Liver (tissue), 9 donors: ENCODE measurements around the gene TTC29. TPM values are rescaled to one million over a fixed set of nuclear protein-coding genes. Genes with fewer than 3 reads are reported as not detected.

Source experiments
- DNase-seq: peaks from one replicate; pipeline ENCODE4 v3.0.0-alpha.2; 2017; ENCODE audit warnings: low spot score
- H3K27ac ChIP-seq, 2 donors: one replicate each; pipeline ENCODE4 v1.7.0; 2013; ENCODE audit warnings: inconsistent platforms in 2 of 2, low read length in 2 of 2, control low read depth in 1 of 2, low read depth in 1 of 2, mild to moderate bottlenecking in 1 of 2
- H3K27me3 ChIP-seq, 4 donors: one replicate each; pipeline versions ENCODE4 v1.6.1 to v1.7.0; 2013; ENCODE audit warnings: low read length in 3 of 4, inconsistent platforms in 1 of 4, mild to moderate bottlenecking in 1 of 4, moderate library complexity in 1 of 4; ENCODE audit not compliant: control insufficient read depth in 4 of 4, insufficient read depth in 4 of 4
- H3K36me3 ChIP-seq, 4 donors: one replicate each; pipeline versions ENCODE4 v1.6.1 to v1.7.0; 2013; ENCODE audit warnings: low read length in 3 of 4, mild to moderate bottlenecking in 3 of 4, low read depth in 1 of 4, moderate library complexity in 1 of 4; ENCODE audit not compliant: control insufficient read depth in 4 of 4, insufficient read depth in 3 of 4
- H3K4me1 ChIP-seq, 4 donors: one replicate each; pipeline versions ENCODE4 v1.6.1 to v1.7.0; 2013; ENCODE audit warnings: low read length in 3 of 4, mild to moderate bottlenecking in 3 of 4, moderate library complexity in 1 of 4; ENCODE audit not compliant: control insufficient read depth in 4 of 4, insufficient read depth in 4 of 4
- H3K4me3 ChIP-seq, 3 donors: one replicate each; pipeline versions ENCODE4 v1.6.1 to v1.7.0; 2013; ENCODE audit warnings: low read length in 3 of 3, control low read depth in 1 of 3, low read depth in 1 of 3, mild to moderate bottlenecking in 1 of 3
- H3K9ac ChIP-seq, 2 donors: one replicate each; pipeline ENCODE4 v1.7.0; 2013; ENCODE audit warnings: low read length in 2 of 2, mild to moderate bottlenecking in 2 of 2, moderate library complexity in 2 of 2, control low read depth in 1 of 2, low read depth in 1 of 2
- H3K9me3 ChIP-seq, 4 donors: one replicate each; pipeline versions ENCODE4 v1.6.1 to v1.7.0; 2013; ENCODE audit warnings: low read length in 3 of 4; ENCODE audit not compliant: control insufficient read depth in 4 of 4
- FOXA1 ChIP-seq: IDR thresholded peaks from 2 replicates; pipeline ENCODE4 v1.6.1; 2016; ENCODE audit warnings: antibody characterized with exemption
- FOXA2 ChIP-seq: IDR thresholded peaks from 2 replicates; pipeline ENCODE4 v1.6.1; 2016; ENCODE audit warnings: antibody characterized with exemption
- HNF4A ChIP-seq, 2 donors: conservative IDR thresholded peaks; 2 replicates each; pipeline ENCODE4 v1.6.1; 2016; ENCODE audit warnings: antibody characterized with exemption in 2 of 2, mild to moderate bottlenecking in 2 of 2
- HNF4G ChIP-seq: IDR thresholded peaks from 2 replicates; pipeline ENCODE4 v1.6.1; 2016; ENCODE audit warnings: antibody characterized with exemption
- JUND ChIP-seq, 2 donors: IDR thresholded peaks; 2 replicates each; pipeline ENCODE4 v1.6.1; 2016; ENCODE audit warnings: antibody characterized with exemption in 2 of 2
- NR2F2 ChIP-seq: IDR thresholded peaks from 2 replicates; pipeline ENCODE4 v1.6.1; 2016; ENCODE audit warnings: antibody characterized with exemption
- RAD21 ChIP-seq, 2 donors: IDR thresholded peaks; 2 replicates each; pipeline ENCODE4 v1.6.1; 2016; ENCODE audit warnings: antibody characterized with exemption in 2 of 2, mild to moderate bottlenecking in 2 of 2
- SP1 ChIP-seq: IDR thresholded peaks from 2 replicates; pipeline ENCODE4 v1.6.1; 2018; ENCODE audit warnings: antibody characterized with exemption, mild to moderate bottlenecking
- TAF1 ChIP-seq: conservative IDR thresholded peaks from 2 replicates; pipeline ENCODE4 v1.6.1; 2016; ENCODE audit warnings: antibody characterized with exemption, mild to moderate bottlenecking
- YY1 ChIP-seq: IDR thresholded peaks from 2 replicates; pipeline ENCODE4 v1.6.1; 2016; ENCODE audit warnings: antibody characterized with exemption, mild to moderate bottlenecking
- whole genome bisulfite sequencing: extraction: QIAGEN DNeasy Blood & Tissue Kit; methylation state at CpG from one replicate; pipeline ENCODE4 v1.1.7; 2013; 5-methylcytosine and 5-hydroxymethylcytosine counted together
- polyA plus RNA-seq, 2 donors: library from polyadenylated mRNA; stranded (reverse) in 1 of 2; unstranded in 1 of 2; fragments of 200-250 nt in 1 of 2; fragments of >200 nt in 1 of 2; fragmentation: Nextera tagmentation in 1 of 2; extraction: Ambion mirVana in 1 of 2; gene quantifications; one replicate each; pipeline versions ENCODE4 v1.2.1 to v1.2.3, GENCODE V29; 2013 to 2015
- total RNA-seq, 2 donors: library from RNA; depleted of rRNA; stranded (reverse); fragments of >200 nt; gene quantifications; one replicate each; pipeline ENCODE4 v1.2.3, GENCODE V29; 2014
- TF ChIP-seq, protein P1 (sequence below): IDR thresholded peaks from 2 replicates; pipeline ENCODE4 v1.6.1; 2016; ENCODE audit warnings: antibody characterized with exemption
- TF ChIP-seq, protein P2 (sequence below): IDR thresholded peaks from 2 replicates; pipeline ENCODE4 v1.6.1; 2016; ENCODE audit warnings: antibody characterized with exemption
- TF ChIP-seq, protein P3 (sequence below): IDR thresholded peaks from 2 replicates; pipeline ENCODE4 v1.6.1; 2016; ENCODE audit warnings: antibody characterized with exemption, mild to moderate bottlenecking
- TF ChIP-seq, protein P4 (sequence below): IDR thresholded peaks from 2 replicates; pipeline ENCODE4 v1.6.1; 2016; ENCODE audit warnings: antibody characterized with exemption
- donor health status: healthy.
- donor health status: healthy.
- donor health status: healthy.
- donor health status: healthy.
- donor health status: healthy.

TTC29 gene
- total and polyA plus RNA-seq, 4 donors = not detected

GRCh38 chr4:146972036-146972435, 26.4 kb upstream of the TTC29 start:
- no peaks in the 10 kb centered on the region for H3K36me3 ChIP-seq
- TF ChIP-seq NR2F2 = no peak
- no peak for TF ChIP-seq HNF4A (conservative IDR thresholded peaks at IDR 0.05)
- no peak for TF ChIP-seq FOXA1
- TF ChIP-seq, protein P1, sequence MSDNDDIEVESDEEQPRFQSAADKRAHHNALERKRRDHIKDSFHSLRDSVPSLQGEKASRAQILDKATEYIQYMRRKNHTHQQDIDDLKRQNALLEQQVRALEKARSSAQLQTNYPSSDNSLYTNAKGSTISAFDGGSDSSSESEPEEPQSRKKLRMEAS = no peak
- no peak for TF ChIP-seq FOXA2
- no peak for TF ChIP-seq TAF1
- TF ChIP-seq HNF4G = no peak
- no peak for TF ChIP-seq JUND (IDR thresholded peaks at IDR 0.05)
- TF ChIP-seq, protein P2, sequence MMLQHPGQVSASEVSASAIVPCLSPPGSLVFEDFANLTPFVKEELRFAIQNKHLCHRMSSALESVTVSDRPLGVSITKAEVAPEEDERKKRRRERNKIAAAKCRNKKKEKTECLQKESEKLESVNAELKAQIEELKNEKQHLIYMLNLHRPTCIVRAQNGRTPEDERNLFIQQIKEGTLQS = no peak
- TF ChIP-seq, protein P3, sequence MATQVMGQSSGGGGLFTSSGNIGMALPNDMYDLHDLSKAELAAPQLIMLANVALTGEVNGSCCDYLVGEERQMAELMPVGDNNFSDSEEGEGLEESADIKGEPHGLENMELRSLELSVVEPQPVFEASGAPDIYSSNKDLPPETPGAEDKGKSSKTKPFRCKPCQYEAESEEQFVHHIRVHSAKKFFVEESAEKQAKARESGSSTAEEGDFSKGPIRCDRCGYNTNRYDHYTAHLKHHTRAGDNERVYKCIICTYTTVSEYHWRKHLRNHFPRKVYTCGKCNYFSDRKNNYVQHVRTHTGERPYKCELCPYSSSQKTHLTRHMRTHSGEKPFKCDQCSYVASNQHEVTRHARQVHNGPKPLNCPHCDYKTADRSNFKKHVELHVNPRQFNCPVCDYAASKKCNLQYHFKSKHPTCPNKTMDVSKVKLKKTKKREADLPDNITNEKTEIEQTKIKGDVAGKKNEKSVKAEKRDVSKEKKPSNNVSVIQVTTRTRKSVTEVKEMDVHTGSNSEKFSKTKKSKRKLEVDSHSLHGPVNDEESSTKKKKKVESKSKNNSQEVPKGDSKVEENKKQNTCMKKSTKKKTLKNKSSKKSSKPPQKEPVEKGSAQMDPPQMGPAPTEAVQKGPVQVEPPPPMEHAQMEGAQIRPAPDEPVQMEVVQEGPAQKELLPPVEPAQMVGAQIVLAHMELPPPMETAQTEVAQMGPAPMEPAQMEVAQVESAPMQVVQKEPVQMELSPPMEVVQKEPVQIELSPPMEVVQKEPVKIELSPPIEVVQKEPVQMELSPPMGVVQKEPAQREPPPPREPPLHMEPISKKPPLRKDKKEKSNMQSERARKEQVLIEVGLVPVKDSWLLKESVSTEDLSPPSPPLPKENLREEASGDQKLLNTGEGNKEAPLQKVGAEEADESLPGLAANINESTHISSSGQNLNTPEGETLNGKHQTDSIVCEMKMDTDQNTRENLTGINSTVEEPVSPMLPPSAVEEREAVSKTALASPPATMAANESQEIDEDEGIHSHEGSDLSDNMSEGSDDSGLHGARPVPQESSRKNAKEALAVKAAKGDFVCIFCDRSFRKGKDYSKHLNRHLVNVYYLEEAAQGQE = no peak
- H3K4me1 ChIP-seq = no peaks in the 10 kb centered on the region
- no peaks in the 10 kb centered on the region for H3K9me3 ChIP-seq
- H3K4me3 ChIP-seq = no peak overlapping the region
- 76% methylated on average over 5 of the region's 5 CpGs for WGBS
- peaks cover 0 to 6% (median 0%) of the 10 kb centered on the region in 4 donors for H3K27me3 ChIP-seq
- no peak overlapping the region for H3K27ac ChIP-seq
- no peak overlapping the region for H3K9ac ChIP-seq
- no peak for DNase-seq

GRCh38 chr4:146969126-146969525, 23.5 kb upstream of the TTC29 start:
- TF ChIP-seq HNF4G = no peak
- TF ChIP-seq FOXA1 = no peak
- no peak for TF ChIP-seq HNF4A (conservative IDR thresholded peaks at IDR 0.05)
- no peak for TF ChIP-seq RAD21 (IDR thresholded peaks at IDR 0.05)
- no peak for TF ChIP-seq SP1
- TF ChIP-seq YY1 = no peak
- TF ChIP-seq, protein P2 = no peak
- TF ChIP-seq NR2F2 = no peak
- TF ChIP-seq FOXA2 = no peak
- TF ChIP-seq, protein P4, sequence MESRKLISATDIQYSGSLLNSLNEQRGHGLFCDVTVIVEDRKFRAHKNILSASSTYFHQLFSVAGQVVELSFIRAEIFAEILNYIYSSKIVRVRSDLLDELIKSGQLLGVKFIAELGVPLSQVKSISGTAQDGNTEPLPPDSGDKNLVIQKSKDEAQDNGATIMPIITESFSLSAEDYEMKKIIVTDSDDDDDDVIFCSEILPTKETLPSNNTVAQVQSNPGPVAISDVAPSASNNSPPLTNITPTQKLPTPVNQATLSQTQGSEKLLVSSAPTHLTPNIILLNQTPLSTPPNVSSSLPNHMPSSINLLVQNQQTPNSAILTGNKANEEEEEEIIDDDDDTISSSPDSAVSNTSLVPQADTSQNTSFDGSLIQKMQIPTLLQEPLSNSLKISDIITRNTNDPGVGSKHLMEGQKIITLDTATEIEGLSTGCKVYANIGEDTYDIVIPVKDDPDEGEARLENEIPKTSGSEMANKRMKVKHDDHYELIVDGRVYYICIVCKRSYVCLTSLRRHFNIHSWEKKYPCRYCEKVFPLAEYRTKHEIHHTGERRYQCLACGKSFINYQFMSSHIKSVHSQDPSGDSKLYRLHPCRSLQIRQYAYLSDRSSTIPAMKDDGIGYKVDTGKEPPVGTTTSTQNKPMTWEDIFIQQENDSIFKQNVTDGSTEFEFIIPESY = no peak
- TF ChIP-seq, protein P1 = no peak
- Histone ChIP-seq H3K9ac (no peak overlapping the region), H3K27me3 (peaks cover 0 to 6% (median 2%) of the 10 kb centered on the region in 4 donors), H3K4me3 (no peak overlapping the region), H3K4me1 (no peaks in the 10 kb centered on the region), H3K36me3 (no peaks in the 10 kb centered on the region), H3K9me3 (no peaks in the 10 kb centered on the region), H3K27ac (no peak overlapping the region)
- DNase-seq = no peak
- 72% methylated on average over 1 of the region's 1 CpG for WGBS
